ENCODE results near the gene MAB21L3. TPM values are rescaled to one million over a fixed set of nuclear protein-coding genes. Genes with fewer than 3 reads are reported as not detected.

Gene MAB21L3
- total RNA-seq, 1 donor from 2014 or later = not detected

DNA sequence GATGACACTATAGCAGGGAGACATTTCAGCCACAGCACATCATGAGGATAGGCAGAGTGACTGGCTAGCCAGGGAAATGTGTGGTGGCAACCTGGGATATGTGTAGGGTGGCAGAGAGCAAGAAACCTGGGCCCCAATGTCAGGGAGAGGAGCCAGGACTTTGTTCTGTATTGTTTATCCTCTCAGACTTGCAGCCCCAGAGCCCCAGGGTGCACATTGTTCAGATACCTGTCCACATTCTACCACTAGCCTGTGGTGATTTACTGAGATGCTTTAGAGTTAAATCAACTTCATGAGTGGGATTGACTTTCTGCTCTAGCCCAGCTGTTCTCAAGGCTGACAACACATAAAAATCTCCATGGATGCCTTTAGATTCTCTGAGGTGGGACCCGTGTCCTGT lies 61.5 kb downstream of the MAB21L3 start:
- TF ChIP-seq, protein P1, sequence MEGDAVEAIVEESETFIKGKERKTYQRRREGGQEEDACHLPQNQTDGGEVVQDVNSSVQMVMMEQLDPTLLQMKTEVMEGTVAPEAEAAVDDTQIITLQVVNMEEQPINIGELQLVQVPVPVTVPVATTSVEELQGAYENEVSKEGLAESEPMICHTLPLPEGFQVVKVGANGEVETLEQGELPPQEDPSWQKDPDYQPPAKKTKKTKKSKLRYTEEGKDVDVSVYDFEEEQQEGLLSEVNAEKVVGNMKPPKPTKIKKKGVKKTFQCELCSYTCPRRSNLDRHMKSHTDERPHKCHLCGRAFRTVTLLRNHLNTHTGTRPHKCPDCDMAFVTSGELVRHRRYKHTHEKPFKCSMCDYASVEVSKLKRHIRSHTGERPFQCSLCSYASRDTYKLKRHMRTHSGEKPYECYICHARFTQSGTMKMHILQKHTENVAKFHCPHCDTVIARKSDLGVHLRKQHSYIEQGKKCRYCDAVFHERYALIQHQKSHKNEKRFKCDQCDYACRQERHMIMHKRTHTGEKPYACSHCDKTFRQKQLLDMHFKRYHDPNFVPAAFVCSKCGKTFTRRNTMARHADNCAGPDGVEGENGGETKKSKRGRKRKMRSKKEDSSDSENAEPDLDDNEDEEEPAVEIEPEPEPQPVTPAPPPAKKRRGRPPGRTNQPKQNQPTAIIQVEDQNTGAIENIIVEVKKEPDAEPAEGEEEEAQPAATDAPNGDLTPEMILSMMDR (conservative IDR thresholded peaks at IDR 0.05) = no peak
- H3K4me3 Mint-ChIP-seq = no peak overlapping the region
- peaks cover 19% of the 10 kb centered on the region for H3K27me3 Mint-ChIP-seq
- H3K9me3 Mint-ChIP-seq = no peaks in the 10 kb centered on the region
- no peak for DNase-seq (ENCODE audit: extremely low spot score, unreplicated experiment)
- no peak overlapping the region for H3K27ac Mint-ChIP-seq
- no peaks in the 10 kb centered on the region for H3K36me3 Mint-ChIP-seq
- peaks cover 7% of the 10 kb centered on the region for H3K4me1 Mint-ChIP-seq (ENCODE audit: unreplicated experiment)

DNA sequence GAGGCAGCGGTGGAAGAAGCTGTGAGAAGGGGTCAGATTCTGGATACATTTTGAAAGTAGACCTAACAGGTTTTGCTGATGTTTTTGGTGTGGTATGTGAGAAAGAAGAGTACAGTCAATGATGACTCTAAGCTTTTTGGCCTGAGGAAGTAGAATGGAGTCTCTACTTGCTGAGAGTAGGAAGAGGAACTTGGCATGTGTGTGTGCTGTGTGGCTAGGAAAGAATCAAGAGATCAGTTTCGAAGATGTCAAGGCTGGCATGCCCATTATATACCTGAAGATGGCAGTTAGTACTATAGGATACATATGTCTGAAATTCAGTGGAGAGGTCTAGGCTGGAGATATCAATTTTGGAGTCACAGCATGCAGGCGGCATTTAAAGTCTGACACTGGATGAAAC lies 64.4 kb downstream of the MAB21L3 start:
- no peak for DNase-seq (ENCODE audit: extremely low spot score, unreplicated experiment)
- Mint-ChIP-seq H3K27ac (no peak overlapping the region), H3K4me1 (ENCODE audit: unreplicated experiment) (no peaks in the 10 kb centered on the region), H3K27me3 (peaks cover 14% of the 10 kb centered on the region), H3K4me3 (no peak overlapping the region), H3K9me3 (no peaks in the 10 kb centered on the region), H3K36me3 (no peaks in the 10 kb centered on the region)
- TF ChIP-seq, protein P1 (conservative IDR thresholded peaks at IDR 0.05) = no peak

DNA sequence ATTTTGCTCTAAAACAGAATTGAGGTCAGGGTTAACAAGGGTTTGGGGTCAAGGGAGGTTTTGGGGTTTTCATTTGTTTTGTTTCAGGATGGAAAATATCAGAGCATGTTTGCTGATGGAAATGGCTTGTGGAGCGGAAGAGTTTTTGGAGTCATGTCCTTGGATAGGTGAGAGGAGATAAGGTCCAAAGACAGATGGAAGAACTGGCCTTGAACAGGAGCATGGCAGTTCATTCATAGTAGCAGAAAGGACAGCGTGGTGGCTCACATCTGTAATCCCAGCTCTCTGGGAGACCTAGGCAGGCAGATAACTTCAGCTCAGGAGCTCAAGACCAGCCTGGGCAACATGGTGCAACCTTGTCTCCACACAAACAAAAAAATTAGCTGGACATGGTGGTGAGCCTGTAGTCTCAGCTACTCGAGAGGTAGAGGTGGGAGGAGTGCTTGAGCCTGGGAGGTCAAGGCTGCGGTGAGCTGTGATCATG lies 65.1 kb downstream of the MAB21L3 start:
- Mint-ChIP-seq H3K27me3 (peaks cover 14% of the 10 kb centered on the region), H3K27ac (no peak overlapping the region), H3K36me3 (no peaks in the 10 kb centered on the region), H3K4me3 (no peak overlapping the region), H3K9me3 (no peaks in the 10 kb centered on the region), H3K4me1 (ENCODE audit: unreplicated experiment) (no peaks in the 10 kb centered on the region)
- TF ChIP-seq, protein P1 (conservative IDR thresholded peaks at IDR 0.05) = no peak
- no peak for DNase-seq (ENCODE audit: extremely low spot score, unreplicated experiment)

DNA sequence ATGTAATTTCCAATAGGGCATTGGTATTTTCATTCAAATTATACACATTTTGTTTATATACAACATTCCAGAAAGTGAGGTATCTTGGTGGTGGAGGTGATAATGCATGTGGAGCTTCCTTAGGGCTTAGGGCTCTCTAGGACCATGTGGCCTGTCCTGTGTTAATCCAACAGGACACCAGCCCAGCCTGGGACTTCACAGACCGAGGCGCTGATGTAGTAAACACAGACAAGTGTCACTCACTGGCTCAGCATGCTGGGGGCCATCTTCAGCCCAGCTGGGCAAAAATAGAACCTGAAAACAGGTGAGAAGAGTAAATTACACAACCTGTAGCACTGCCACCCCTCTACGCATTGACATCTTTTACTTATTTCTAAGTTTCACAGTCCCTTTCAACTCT lies 66.7 kb downstream of the MAB21L3 start:
- peaks cover 14% of the 10 kb centered on the region for H3K27me3 Mint-ChIP-seq
- H3K4me3 Mint-ChIP-seq = no peak overlapping the region
- H3K4me1 Mint-ChIP-seq (ENCODE audit: unreplicated experiment) = no peaks in the 10 kb centered on the region
- no peaks in the 10 kb centered on the region for H3K9me3 Mint-ChIP-seq
- TF ChIP-seq, protein P1 (conservative IDR thresholded peaks at IDR 0.05) = no peak
- no peak overlapping the region for H3K27ac Mint-ChIP-seq
- no peaks in the 10 kb centered on the region for H3K36me3 Mint-ChIP-seq
- DNase-seq (ENCODE audit: extremely low spot score, unreplicated experiment) = no peak

DNA sequence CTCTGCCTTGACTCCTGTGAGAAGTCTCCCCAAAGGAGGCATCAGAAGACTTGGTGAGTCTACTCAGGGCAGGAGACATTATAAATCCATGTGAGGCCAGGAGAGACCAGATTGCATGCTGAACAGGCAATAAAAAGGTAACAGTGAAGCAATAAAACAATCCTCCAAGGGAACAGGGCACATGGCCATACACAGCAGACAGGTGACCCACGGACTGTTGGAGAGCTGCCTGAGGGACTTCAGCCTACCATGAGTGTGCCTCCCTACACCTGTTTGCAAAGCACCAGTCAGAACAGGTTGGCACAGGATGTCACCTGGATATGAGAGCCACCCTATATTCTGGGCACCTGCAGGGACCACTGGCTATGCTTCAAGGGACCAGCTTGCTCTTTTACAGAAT lies 67.6 kb downstream of the MAB21L3 start:
- TF ChIP-seq, protein P1 (conservative IDR thresholded peaks at IDR 0.05) = no peak
- Mint-ChIP-seq H3K27ac (no peak overlapping the region), H3K9me3 (no peaks in the 10 kb centered on the region), H3K27me3 (peaks cover 22% of the 10 kb centered on the region), H3K4me1 (ENCODE audit: unreplicated experiment) (no peaks in the 10 kb centered on the region), H3K4me3 (no peak overlapping the region), H3K36me3 (no peaks in the 10 kb centered on the region)
- DNase-seq (ENCODE audit: extremely low spot score, unreplicated experiment) = no peak

DNA sequence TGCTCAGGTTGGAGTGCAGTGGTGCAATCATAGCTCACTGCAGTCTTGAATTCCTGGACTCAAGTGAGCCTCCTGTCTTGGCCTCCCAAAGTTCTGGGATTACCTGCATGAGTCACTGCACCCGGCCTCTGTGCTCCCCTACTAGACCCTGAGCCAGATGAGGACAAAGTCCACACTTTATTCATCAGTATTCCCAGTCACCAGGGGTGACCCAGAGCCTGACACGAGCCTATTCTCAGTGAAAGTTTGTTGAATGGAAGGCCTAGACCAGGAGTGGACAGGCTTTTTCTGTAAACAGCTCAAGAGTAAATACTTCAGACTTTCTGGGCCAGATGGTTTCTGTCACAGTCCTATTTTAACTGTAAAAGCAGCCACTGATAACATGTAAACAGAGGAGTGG lies 68.2 kb downstream of the MAB21L3 start:
- no peak overlapping the region for H3K27ac Mint-ChIP-seq
- no peaks in the 10 kb centered on the region for H3K36me3 Mint-ChIP-seq
- no peak for DNase-seq (ENCODE audit: extremely low spot score, unreplicated experiment)
- H3K4me1 Mint-ChIP-seq (ENCODE audit: unreplicated experiment) = no peaks in the 10 kb centered on the region
- peaks cover 24% of the 10 kb centered on the region for H3K27me3 Mint-ChIP-seq
- H3K4me3 Mint-ChIP-seq = no peak overlapping the region
- TF ChIP-seq, protein P1 (conservative IDR thresholded peaks at IDR 0.05) = no peak
- no peaks in the 10 kb centered on the region for H3K9me3 Mint-ChIP-seq
